ENCODE measurements around the gene DNHD1.

Gene DNHD1

GRCh38 chr11:6497069-6497839, at the start of gene DNHD1:
Gene DNHD1 (plus strand): TSS chr11:6497280. CDS start chr11:6498216, 936 bp downstream.
- DNase-seq (ENCODE audit: low read depth in 2 of 2), result no peak

- no peak for DNase-seq (ENCODE audit: low read depth in 2 of 2)
These were observed 48.5 kb upstream of the DNHD1 start for GRCh38 chr11:6448574-6448973.

- no peak for DNase-seq (ENCODE audit: low read depth in 2 of 2)
These were observed 44.9 kb upstream of the DNHD1 start for GRCh38 chr11:6452219-6452618.

- DNase-seq (ENCODE audit: low read depth in 2 of 2), result no peak
These were observed 43.9 kb upstream of the DNHD1 start for GRCh38 chr11:6453152-6453551.

- no peak for DNase-seq (ENCODE audit: low read depth in 2 of 2)
These were observed 42.0 kb upstream of the DNHD1 start for GRCh38 chr11:6455070-6455469.

- no peak for DNase-seq (ENCODE audit: low read depth in 2 of 2)
These were observed 40.6 kb upstream of the DNHD1 start for GRCh38 chr11:6456361-6457073.

- DNase-seq (ENCODE audit: low read depth in 2 of 2), result no peak
These were observed 39.3 kb upstream of the DNHD1 start for GRCh38 chr11:6457581-6458320.

GRCh38 chr11:6458352-6459098, 38.6 kb upstream of the DNHD1 start:
- DNase-seq (ENCODE audit: low read depth in 2 of 2), result no peak

- no peak for DNase-seq (ENCODE audit: low read depth in 2 of 2)
These were observed 38.0 kb upstream of the DNHD1 start for GRCh38 chr11:6459099-6459450.

GRCh38 chr11:6468712-6469495, 28.2 kb upstream of the DNHD1 start:
- DNase-seq (ENCODE audit: low read depth in 2 of 2), result no peak

- DNase-seq (ENCODE audit: low read depth in 2 of 2), result no peak
These were observed 27.5 kb upstream of the DNHD1 start for GRCh38 chr11:6469599-6469998.

- DNase-seq (ENCODE audit: low read depth in 2 of 2), result no peak
These were observed 24.1 kb upstream of the DNHD1 start for GRCh38 chr11:6472934-6473333.

GRCh38 chr11:6473451-6474412, 23.3 kb upstream of the DNHD1 start, which contains the start of gene TRIM3:
Gene TRIM3 (minus strand): TSS chr11:6473941. CDS start chr11:6465695, 8,246 bp downstream.
- peak; percentile 42 to 65 for DNase-seq (ENCODE audit: low read depth in 2 of 2)

- DNase-seq (ENCODE audit: low read depth in 2 of 2), result no peak
These were observed 22.7 kb upstream of the DNHD1 start for GRCh38 chr11:6474413-6474792.

- DNase-seq (ENCODE audit: low read depth in 2 of 2), result no peak
These were observed 22.1 kb upstream of the DNHD1 start for GRCh38 chr11:6474806-6475500.

- no peak for DNase-seq (ENCODE audit: low read depth in 2 of 2)
These were observed 21.1 kb upstream of the DNHD1 start for GRCh38 chr11:6475936-6476335.

GRCh38 chr11:6476571-6476970, 20.5 kb upstream of the DNHD1 start:
- no peak for DNase-seq (ENCODE audit: low read depth in 2 of 2)

- no peak for DNase-seq (ENCODE audit: low read depth in 2 of 2)
These were observed 16.7 kb upstream of the DNHD1 start for GRCh38 chr11:6480299-6480914.
